B cell (primary cell): Measurements from ENCODE around the gene ELANE. TPM values are rescaled to one million over a fixed set of nuclear protein-coding genes. Genes with fewer than 3 reads are reported as not detected.

ENCODE experiments used
- ATAC-seq: fragments of 200-7000 bp; cut with Tn5 transposase; one replicate; pipeline ENCODE4 v1.10.0; 2021; ENCODE audit warnings: low read depth, mild to moderate bottlenecking, moderate number of reproducible peaks, moderate library complexity
- CTCF ChIA-PET: fragments of 350-600 bp; sonication (Branson Sonifier 250); formaldehyde crosslinking; loops from one replicate; lab custom pipeline; 2021; ENCODE audit warnings: antibody characterized with exemption, inconsistent platforms; lab: Charles Lee
- POLR2A ChIA-PET: fragments of 350-600 bp; sonication (Branson Sonifier 250); formaldehyde crosslinking; loops from one replicate; lab custom pipeline; 2021; ENCODE audit warnings: antibody characterized with exemption; lab: Charles Lee
- DNase-seq: peaks from one replicate; pipeline ENCODE4 v3.0.0; 2013
- H2AFZ ChIP-seq: 2 replicates; pipeline ENCODE4 v1.6.1; 2012; ENCODE audit warnings: mild to moderate bottlenecking, low read depth, low read length; ENCODE audit not compliant: insufficient read depth, poor library complexity, severe bottlenecking
- H3K27ac ChIP-seq, 2 donors: 1 replicate in 1 of 2; 2 replicates in 1 of 2; pipeline ENCODE4 v1.5.1; 2012 to 2013; ENCODE audit warnings: low read length in 2 of 2, mild to moderate bottlenecking in 2 of 2, moderate library complexity in 1 of 2
- H3K27me3 ChIP-seq, 4 experiments: fragments of 200-600 bp in 1 of 4; sonication (generic) in 1 of 4; replicated peaks in 1 of 4; 1 replicate in 2 of 4; 2 replicates in 2 of 4; pipeline versions ENCODE4 v1.6.1 to v1.7.0; 2013 to 2016; ENCODE audit warnings: low read length in 3 of 4, mild to moderate bottlenecking in 2 of 4, mixed read lengths in 1 of 4, moderate library complexity in 1 of 4; ENCODE audit not compliant: insufficient read depth in 4 of 4, control insufficient read depth in 3 of 4; ENCODE audit errors: control extremely low read depth in 1 of 4
- H3K36me3 ChIP-seq, 2 experiments: replicated peaks in 1 of 2; 1 replicate in 1 of 2; 2 replicates in 1 of 2; pipeline versions ENCODE4 v1.6.1 to v1.7.1; 2013; ENCODE audit warnings: low read length in 1 of 2; ENCODE audit not compliant: insufficient read depth in 2 of 2, control insufficient read depth in 1 of 2; ENCODE audit errors: control extremely low read depth in 1 of 2, extremely low read depth in 1 of 2
- H3K4me1 ChIP-seq, 2 donors: fragments of 200-600 bp in 1 of 2; sonication (generic) in 1 of 2; 1 replicate in 1 of 2; 2 replicates in 1 of 2; pipeline versions ENCODE4 v1.5.1 to v1.6.1; 2013 to 2017; ENCODE audit warnings: low read length in 2 of 2; ENCODE audit not compliant: control insufficient read depth in 2 of 2, insufficient read depth in 2 of 2
- H3K4me2 ChIP-seq: replicated peaks from 2 replicates; pipeline ENCODE3; 2012; ENCODE audit warnings: mild to moderate bottlenecking, low read depth, low read length; ENCODE audit not compliant: poor library complexity, severe bottlenecking
- H3K4me3 ChIP-seq, 5 experiments: fragments of 200-600 bp in 1 of 5; sonication (generic) in 1 of 5; 1 replicate in 3 of 5; 2 replicates in 2 of 5; pipeline versions ENCODE4 v1.5.1 to v1.7.0; 2011 to 2016; ENCODE audit warnings: low read length in 4 of 5, mild to moderate bottlenecking in 4 of 5, low read depth in 2 of 5, control low read depth in 1 of 5, moderate library complexity in 1 of 5; ENCODE audit not compliant: insufficient read depth in 1 of 5; ENCODE audit errors: control extremely low read depth in 1 of 5, extremely low read depth in 1 of 5
- H3K79me2 ChIP-seq: fragments of 200-600 bp; sonication (generic); one replicate; pipeline ENCODE4 v1.6.0; 2016; ENCODE audit warnings: low read length; ENCODE audit not compliant: control insufficient read depth, insufficient read depth
- H3K9ac ChIP-seq: fragments of 200-600 bp; sonication (generic); 2 replicates; pipeline ENCODE4 v1.6.1; 2017; ENCODE audit warnings: mild to moderate bottlenecking, low read length, moderate library complexity
- H3K9me3 ChIP-seq, 3 donors: one replicate each; pipeline versions ENCODE4 v1.6.1 to v1.7.1; 2013; ENCODE audit warnings: low read length in 2 of 3; ENCODE audit not compliant: control insufficient read depth in 2 of 3, insufficient read depth in 1 of 3; ENCODE audit errors: control extremely low read depth in 1 of 3
- H4K20me1 ChIP-seq: 2 replicates; pipeline ENCODE4 v1.6.0; 2012; ENCODE audit warnings: mild to moderate bottlenecking, low read length; ENCODE audit not compliant: insufficient read depth, control insufficient read depth, poor library complexity, severe bottlenecking
- H3K27ac Mint-ChIP-seq: one replicate; pipeline ENCODE4 v1.8.0; 2021; ENCODE audit warnings: mixed read lengths
- H3K27me3 Mint-ChIP-seq: one replicate; pipeline ENCODE4 v1.8.0; 2021; ENCODE audit warnings: mixed read lengths
- H3K4me1 Mint-ChIP-seq: one replicate; pipeline ENCODE4 v1.8.0; 2021; ENCODE audit warnings: mixed read lengths
- H3K4me3 Mint-ChIP-seq: one replicate; pipeline ENCODE4 v1.8.0; 2021; ENCODE audit warnings: mixed read lengths
- H3K9me3 Mint-ChIP-seq: one replicate; pipeline ENCODE4 v1.8.0; 2022; ENCODE audit warnings: mixed read lengths; ENCODE audit not compliant: insufficient read depth
- EZH2 ChIP-seq: IDR thresholded peaks from 2 replicates; pipeline ENCODE4 v1.6.1; 2012; ENCODE audit warnings: borderline replicate concordance, low read depth, mild to moderate bottlenecking, moderate library complexity, low read length; ENCODE audit not compliant: insufficient read depth, poor library complexity, severe bottlenecking
- WGBS: methylation state at CpG from one replicate; pipeline ENCODE4 v1.1.5; 2013; ENCODE audit warnings: missing lambda C conversion rate; ENCODE audit not compliant: insufficient coverage; 5-methylcytosine and 5-hydroxymethylcytosine counted together
- intact Hi-C: fragments of 100-400 bp; cut with micrococcal nuclease; formaldehyde crosslinking; loops from one replicate; pipeline ENCODE4 v1.10.0; 2022
- polyA plus RNA-seq: library from polyadenylated mRNA; depleted of rRNA; stranded (reverse); fragments of >200 nt; gene quantifications from 2 replicates; pipeline ENCODE4 v1.2.3, GENCODE V29; 2012
- total RNA-seq, 2 donors: library from RNA; stranded (reverse); fragments of 120-200 nt in 1 of 2; gene quantifications; 1 replicate in 1 of 2; 2 replicates in 1 of 2; pipeline versions ENCODE4 v1.2.3 to v1.2.4, GENCODE V29; 2013 to 2022
- TF ChIP-seq, protein P1 (sequence below): fragments of 200-600 bp; IDR thresholded peaks from one replicate; pipeline ENCODE4 v1.8.0; 2022; ENCODE audit warnings: antibody characterized with exemption, mild to moderate bottlenecking

ELANE gene
- total and polyA plus RNA-seq, 2 donors (not counting 1 experiment from before 2014, with no cell fraction given), result 0.18 TPM; not detected in 1

DNA sequence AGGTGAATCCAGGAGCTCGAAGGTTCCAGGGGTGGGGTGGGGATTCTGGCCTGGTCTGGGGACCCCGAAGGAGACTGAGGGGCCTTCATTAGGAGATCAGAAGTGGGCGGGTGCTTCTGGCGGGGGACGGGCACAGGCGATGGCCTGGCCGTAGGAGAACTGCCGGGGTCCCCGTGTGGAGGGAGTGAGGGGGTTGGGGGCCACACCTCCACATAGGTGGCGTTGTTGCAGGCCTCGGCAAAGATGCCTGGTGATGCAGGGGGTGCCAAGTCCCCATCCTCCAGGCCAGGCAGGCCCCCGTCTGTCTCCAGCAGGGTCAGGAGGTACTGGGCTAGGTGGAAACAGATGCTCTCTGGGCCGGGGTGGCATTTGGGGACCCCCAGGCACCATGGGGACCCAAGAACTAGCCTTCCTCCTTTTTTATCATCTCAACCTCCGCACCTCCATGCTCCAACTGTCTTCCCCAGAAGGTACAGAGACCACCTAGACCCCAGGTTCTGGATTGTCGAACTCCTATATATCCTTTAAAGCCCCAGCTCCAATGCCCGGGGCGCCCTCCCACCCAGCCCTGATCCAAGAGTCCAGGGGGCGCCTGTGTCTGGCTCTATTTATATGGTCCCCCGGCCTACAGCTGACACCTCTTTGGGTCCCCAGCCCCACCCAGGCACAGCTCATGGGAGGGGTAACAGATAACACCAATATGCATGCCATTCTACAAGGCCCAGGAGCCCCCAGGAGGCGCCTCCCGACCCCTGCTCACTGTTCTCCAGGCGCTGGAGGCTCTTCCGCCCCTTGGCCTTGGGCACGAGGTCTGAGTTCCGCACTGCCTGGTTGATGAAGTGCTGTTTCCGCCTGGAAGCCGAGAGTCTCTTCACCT lies 49.4 kb downstream of the ELANE start:
- intact Hi-C loops, result no loop called here
- H4K20me1 ChIP-seq, result peaks cover 63% of the 10 kb centered on the region
- peak overlapping the region in 1 of 2 donors; percentile 33 for H3K27ac ChIP-seq
- H3K79me2 ChIP-seq, result peaks cover 44% of the 10 kb centered on the region
- no peak overlapping the region for H3K4me2 ChIP-seq
- POLR2A ChIA-PET, result interaction anchor here (0.7 to 1.2 kb wide), 3 partner anchors 8 to 42 kb away, joined by 4 to 6 read pairs (median 4); partner anchors contain the start of genes CFD, MED16 and RNU6-9
- no peak overlapping the region for H3K9ac ChIP-seq
- Mint-ChIP-seq H3K4me1 (peaks cover 31% of the 10 kb centered on the region), H3K27ac (peak overlapping the region; percentile 37), H3K27me3 (no peaks in the 10 kb centered on the region), H3K9me3 (no peaks in the 10 kb centered on the region), H3K4me3 (no peak overlapping the region)
- ATAC-seq (no peak), DNase-seq (no peak)
- TF ChIP-seq, protein P1, sequence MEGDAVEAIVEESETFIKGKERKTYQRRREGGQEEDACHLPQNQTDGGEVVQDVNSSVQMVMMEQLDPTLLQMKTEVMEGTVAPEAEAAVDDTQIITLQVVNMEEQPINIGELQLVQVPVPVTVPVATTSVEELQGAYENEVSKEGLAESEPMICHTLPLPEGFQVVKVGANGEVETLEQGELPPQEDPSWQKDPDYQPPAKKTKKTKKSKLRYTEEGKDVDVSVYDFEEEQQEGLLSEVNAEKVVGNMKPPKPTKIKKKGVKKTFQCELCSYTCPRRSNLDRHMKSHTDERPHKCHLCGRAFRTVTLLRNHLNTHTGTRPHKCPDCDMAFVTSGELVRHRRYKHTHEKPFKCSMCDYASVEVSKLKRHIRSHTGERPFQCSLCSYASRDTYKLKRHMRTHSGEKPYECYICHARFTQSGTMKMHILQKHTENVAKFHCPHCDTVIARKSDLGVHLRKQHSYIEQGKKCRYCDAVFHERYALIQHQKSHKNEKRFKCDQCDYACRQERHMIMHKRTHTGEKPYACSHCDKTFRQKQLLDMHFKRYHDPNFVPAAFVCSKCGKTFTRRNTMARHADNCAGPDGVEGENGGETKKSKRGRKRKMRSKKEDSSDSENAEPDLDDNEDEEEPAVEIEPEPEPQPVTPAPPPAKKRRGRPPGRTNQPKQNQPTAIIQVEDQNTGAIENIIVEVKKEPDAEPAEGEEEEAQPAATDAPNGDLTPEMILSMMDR, result no peak
- no peak for TF ChIP-seq EZH2
- peaks cover 8 to 24% of the 10 kb centered on the region in 2 donors for H3K4me1 ChIP-seq
- peaks cover 0 to 3% (median 0%) of the 10 kb centered on the region in 3 donors for H3K9me3 ChIP-seq
- H3K27me3 ChIP-seq, result no peaks in the 10 kb centered on the region
- H3K4me3 ChIP-seq, result no peak overlapping the region
- H3K36me3 ChIP-seq, result peaks cover 0 to 60% of the 10 kb centered on the region in 2 experiments
- CTCF ChIA-PET, result interaction anchor here (1.1 kb wide), 1 partner anchor 8 kb away, joined by 3 read pairs; the partner anchor contains the start of gene RNU6-9
- H2AFZ ChIP-seq, result no peak overlapping the region
- WGBS, result 97% methylated on average over 23 of the region's 27 CpGs

DNA sequence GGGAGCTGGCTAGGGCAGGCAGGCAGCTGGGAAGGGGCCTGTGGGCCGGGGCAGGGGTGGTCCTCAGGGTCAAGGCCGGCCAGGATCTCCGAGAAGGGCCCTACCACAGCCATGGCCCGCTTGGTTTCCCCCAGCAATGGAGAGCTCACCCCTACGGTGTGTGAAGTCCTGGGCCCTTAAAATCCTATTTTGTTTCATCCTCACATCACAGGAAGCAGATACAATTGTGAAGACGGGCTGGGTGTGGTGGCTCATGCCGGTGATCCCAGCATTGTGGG lies 49.9 kb downstream of the ELANE start:
- intact Hi-C loops, result no loop called here
- H3K9me3 Mint-ChIP-seq, result no peaks in the 10 kb centered on the region
- no peak overlapping the region for H3K4me3 Mint-ChIP-seq
- 100% methylated on average over 2 of the region's 7 CpGs for WGBS
- Histone ChIP-seq H4K20me1 (peaks cover 57% of the 10 kb centered on the region), H3K27me3 (no peaks in the 10 kb centered on the region), H3K4me1 (peaks cover 14 to 29% of the 10 kb centered on the region in 2 donors), H3K9me3 (peaks cover 0 to 4% (median 0%) of the 10 kb centered on the region in 3 donors), H2AFZ (no peak overlapping the region), H3K4me2 (no peak overlapping the region), H3K27ac (peak overlapping the region in 1 of 2 donors; percentile 33), H3K36me3 (peaks cover 0 to 54% of the 10 kb centered on the region in 2 experiments), H3K9ac (no peak overlapping the region), H3K4me3 (no peak overlapping the region), H3K79me2 (peaks cover 50% of the 10 kb centered on the region)
- TF ChIP-seq, protein P1, result no peak
- no peak for TF ChIP-seq EZH2
- no peaks in the 10 kb centered on the region for H3K27me3 Mint-ChIP-seq
- POLR2A ChIA-PET, result interaction anchor here (1.2 kb wide), 1 partner anchor 9 kb away, joined by 4 read pairs; the partner anchor contains the start of genes MED16 and RNU6-9
- no peak for DNase-seq
- CTCF ChIA-PET, result interaction anchor here (0.7 to 1.1 kb wide), 3 partner anchors 9 to 55 kb away, joined by 3 read pairs; partner anchors contain the start of gene RNU6-9
- peak overlapping the region; percentile 59 for H3K27ac Mint-ChIP-seq
- H3K4me1 Mint-ChIP-seq, result peaks cover 37% of the 10 kb centered on the region
- no peak for ATAC-seq
